ENCODE data around the gene IDH2. TPM values are rescaled to one million over a fixed set of nuclear protein-coding genes. Genes with fewer than 3 reads are reported as not detected.

The IDH2 gene
- total RNA-seq, 1 experiment from 2014 or later, result 48.1 TPM

GRCh38 chr15:90101130-90101968 lies 919 bp downstream of the IDH2 start:
- H3K27me3 ChIP-seq (ENCODE audit: insufficient read depth, low read length), result no peaks in the 10 kb centered on the region
- H3K27ac ChIP-seq (ENCODE audit: low read depth, low read length), result peak overlapping the region; percentile 82; the same call in 1 of the 2 replicates
- H4K20me1 ChIP-seq (ENCODE audit: insufficient read depth), result no peaks in the 10 kb centered on the region
- DNase-seq (ENCODE audit: low read depth, low spot score) (no peak), ATAC-seq (no peak; the same call in 1 of the 2 replicates)
- H3K36me3 ChIP-seq (ENCODE audit: control insufficient read depth in 1 of 2, insufficient read depth in 2 of 2, low read length in 2 of 2), result no peaks in the 10 kb centered on the region
- peaks cover 14 to 34% of the 10 kb centered on the region in 2 experiments for H3K4me1 ChIP-seq (ENCODE audit: control insufficient read depth in 1 of 2, insufficient read depth in 2 of 2, low read length in 2 of 2)
- no peaks in the 10 kb centered on the region for H3K79me2 ChIP-seq (ENCODE audit: insufficient read depth, low read length)
- ChIA-PET POLR2A (interaction anchor here (1.7 kb wide), 1 partner anchor 133 kb away, joined by 3 read pairs; the partner anchor contains the start of genes CIB1 and GDPGP1), CTCF (interaction anchor here (1.5 to 1.8 kb wide), 2 partner anchors 14 kb away, joined by 8 to 9 read pairs; no protein-coding TSS in a partner anchor), RAD21 (ENCODE audit: low non-redundant PET in 1 of 2, low total read pairs in 2 of 2, uncharacterized antibody in 2 of 2, unreplicated experiment in 2 of 2) (no interaction called here)
- no TSS peak for BruUV-seq (replicated peaks)
- H3K9me3 ChIP-seq (ENCODE audit: control insufficient read depth in 1 of 2, insufficient read depth in 1 of 2, low read depth in 1 of 2, low read length in 2 of 2), result no peaks in the 10 kb centered on the region
- H3K9me2 ChIP-seq (ENCODE audit: insufficient read depth), result no peaks in the 10 kb centered on the region
- peak overlapping the region; percentile 86 for H3K9ac ChIP-seq (ENCODE audit: low read length)
- TF ChIP-seq FOSL1 (IDR thresholded peaks at IDR 0.05; ENCODE audit: low read depth) (no peak), CBX3 (IDR thresholded peaks at IDR 0.05; ENCODE audit: low read depth) (no peak)
- H3K4me3 ChIP-seq (replicated peaks in 1 of 2; ENCODE audit: low read depth in 1 of 2, low read length in 2 of 2), result peak overlapping the region; percentile 56 to 77
- H3K4me2 ChIP-seq (ENCODE audit: low read length), result peak overlapping the region; percentile 93
- no peak overlapping the region for H2AFZ ChIP-seq (ENCODE audit: low read depth, low read length, poor library complexity, severe bottlenecking)
- intact Hi-C loops (cut with micrococcal nuclease), result no loop called here

GRCh38 chr15:90099868-90100831 lies 2.1 kb downstream of the IDH2 start:
- H3K4me2 ChIP-seq (ENCODE audit: low read length), result no peak overlapping the region
- peaks cover 21 to 38% of the 10 kb centered on the region in 2 experiments for H3K4me1 ChIP-seq (ENCODE audit: control insufficient read depth in 1 of 2, insufficient read depth in 2 of 2, low read length in 2 of 2)
- DNase-seq (ENCODE audit: low read depth, low spot score) (no peak), ATAC-seq (no peak)
- H3K9ac ChIP-seq (ENCODE audit: low read length), result no peak overlapping the region
- CTCF ChIA-PET, result interaction anchor here (1.8 kb wide), 1 partner anchor 13 kb away, joined by 9 read pairs; no protein-coding TSS in a partner anchor
- RAD21 ChIA-PET (ENCODE audit: low non-redundant PET in 1 of 2, low total read pairs in 2 of 2, uncharacterized antibody in 2 of 2, unreplicated experiment in 2 of 2), result no interaction called here
- BruUV-seq (replicated peaks), result TSS peak; percentile 62
- no peaks in the 10 kb centered on the region for H3K79me2 ChIP-seq (ENCODE audit: insufficient read depth, low read length)
- POLR2A ChIA-PET, result no interaction called here
- no peaks in the 10 kb centered on the region for H3K36me3 ChIP-seq (ENCODE audit: control insufficient read depth in 1 of 2, insufficient read depth in 2 of 2, low read length in 2 of 2)
- H3K27ac ChIP-seq (ENCODE audit: low read depth, low read length), result no peak overlapping the region
- no peaks in the 10 kb centered on the region for H3K9me2 ChIP-seq (ENCODE audit: insufficient read depth)
- H3K9me3 ChIP-seq (ENCODE audit: control insufficient read depth in 1 of 2, insufficient read depth in 1 of 2, low read depth in 1 of 2, low read length in 2 of 2), result no peaks in the 10 kb centered on the region
- intact Hi-C loops (cut with micrococcal nuclease), result no loop called here
- no peak overlapping the region for H3K4me3 ChIP-seq (replicated peaks in 1 of 2; ENCODE audit: low read depth in 1 of 2, low read length in 2 of 2)
- no peak overlapping the region for H2AFZ ChIP-seq (ENCODE audit: low read depth, low read length, poor library complexity, severe bottlenecking)
- no peaks in the 10 kb centered on the region for H4K20me1 ChIP-seq (ENCODE audit: insufficient read depth)
- H3K27me3 ChIP-seq (ENCODE audit: insufficient read depth, low read length), result no peaks in the 10 kb centered on the region
- TF ChIP-seq MAX (IDR thresholded peaks at IDR 0.05) (no peak), REST (IDR thresholded peaks at IDR 0.05; ENCODE audit: low read depth) (no peak), SRF (IDR thresholded peaks at IDR 0.05; ENCODE audit: low read depth) (no peak), YY1 (IDR thresholded peaks at IDR 0.05; ENCODE audit: extremely low read depth, insufficient replicate concordance, low read depth, low read length) (no peak), ZBTB33 (IDR thresholded peaks at IDR 0.05; ENCODE audit: extremely low read depth, insufficient replicate concordance, low read length) (no peak), FOSL1 (IDR thresholded peaks at IDR 0.05; ENCODE audit: low read depth) (no peak), SP1 (IDR thresholded peaks at IDR 0.05; ENCODE audit: low read depth) (no peak), CBX3 (IDR thresholded peaks at IDR 0.05; ENCODE audit: low read depth) (no peak), EZH2 (IDR thresholded peaks at IDR 0.05) (no peak), RAD21 (IDR thresholded peaks at IDR 0.05; ENCODE audit: low read depth) (no peak)
